A549 (cell line): ENCODE measurements around the gene PRSS2. TPM values are rescaled to one million over a fixed set of nuclear protein-coding genes. Genes with fewer than 3 reads are reported as not detected.

Source experiments
- ATAC-seq, 2 experiments: fragments of 200-7000 bp in 1 of 2; fragments of >200 bp in 1 of 2; cut with Nextera tagmentation in 1 of 2; cut with Tn5 transposase in 1 of 2; 3 replicates each; pipeline versions ENCODE4 v1.8.0 to v1.9.1; 2018 to 2020; ENCODE audit warnings: mild to moderate bottlenecking in 1 of 2, moderate library complexity in 1 of 2
- CTCF ChIA-PET: fragments of 300-600 bp; sonication (Branson Sonifier 250); formaldehyde crosslinking; extraction: SDS; loops from one replicate; lab custom pipeline; 2021; ENCODE audit warnings: antibody characterized with exemption, inconsistent platforms; lab: Yijun Ruan, JAX
- POLR2A ChIA-PET: fragments of 350-600 bp; formaldehyde crosslinking; extraction: SDS; loops from one replicate; lab custom pipeline; 2021; ENCODE audit warnings: antibody characterized with exemption, inconsistent platforms; lab: Yijun Ruan, JAX
- DNase-seq, 2 experiments: peaks; one replicate each; pipeline versions ENCODE4 v3.0.0 to v3.0.0-alpha.2; 2011 to 2016; ENCODE audit warnings: low read depth in 1 of 2, low spot score in 1 of 2
- FAIRE-seq: peaks from 2 replicates; lab custom pipeline; 2011; peaks lifted over from hg19 to GRCh38; lab: Jason Lieb, UNC
- H3K27ac ChIP-seq, 2 experiments: fragments of >200 bp; sonication (Bioruptor Twin); formaldehyde crosslinking; 3 replicates each; pipeline ENCODE4 v1.5.1; 2016 to 2017
- H3K4me1 ChIP-seq: fragments of >200 bp; sonication (Bioruptor Twin); formaldehyde crosslinking; 3 replicates; pipeline ENCODE4 v1.6.1; 2016
- H3K4me2 ChIP-seq: fragments of >200 bp; sonication (Bioruptor Twin); formaldehyde crosslinking; 3 replicates; pipeline ENCODE4 v1.6.1; 2016
- H3K4me3 ChIP-seq: fragments of >200 bp; sonication (Bioruptor Twin); formaldehyde crosslinking; 3 replicates; pipeline ENCODE4 v1.5.1; 2016
- H3K9me3 ChIP-seq: fragments of >200 bp; sonication (Bioruptor Twin); formaldehyde crosslinking; 3 replicates; pipeline ENCODE4 v1.6.1; 2016
- BCL3 ChIP-seq: fragments of >200 bp; sonication (Bioruptor Twin); formaldehyde crosslinking; IDR thresholded peaks from 3 replicates; pipeline ENCODE4 v1.6.1; 2016
- BHLHE40 ChIP-seq: IDR thresholded peaks from 2 replicates; pipeline ENCODE4 v1.6.1; 2012; ENCODE audit warnings: low read depth, low read length, inconsistent platforms
- CBX8 ChIP-seq: fragments of 200-600 bp; sonication (generic); IDR thresholded peaks from 2 replicates; pipeline ENCODE4 v1.6.1; 2016
- CTCF ChIP-seq: fragments of >200 bp; sonication (Bioruptor Twin); formaldehyde crosslinking; IDR thresholded peaks from 3 replicates; pipeline ENCODE4 v1.5.1; 2016
- E2F6 ChIP-seq: IDR thresholded peaks from 2 replicates; pipeline ENCODE4 v1.6.1; 2012; ENCODE audit warnings: low read depth, borderline replicate concordance
- EHF ChIP-seq: fragments of 250-450 bp; sonication (Bioruptor Pico); IDR thresholded peaks from 2 replicates; pipeline ENCODE4 v1.5.0; 2020; ENCODE audit warnings: mild to moderate bottlenecking
- EHMT2 ChIP-seq: fragments of 200-600 bp; sonication (generic); IDR thresholded peaks from 2 replicates; pipeline ENCODE4 v1.6.1; 2016; ENCODE audit warnings: antibody characterized with exemption, low read depth, mild to moderate bottlenecking, moderate library complexity
- FOSL2 ChIP-seq, 2 experiments: fragments of 450-650 bp in 1 of 2; fragments of >200 bp in 1 of 2; sonication (Bioruptor Twin) in 1 of 2; formaldehyde crosslinking; IDR thresholded peaks; 2 replicates each; pipeline versions ENCODE4 v1.5.0 to v1.6.1; 2016 to 2020; ENCODE audit warnings: mild to moderate bottlenecking in 1 of 2, moderate library complexity in 1 of 2
- FOXS1 ChIP-seq: fragments of 250-450 bp; sonication (Bioruptor Pico); IDR thresholded peaks from 2 replicates; pipeline ENCODE4 v1.5.0; 2020; ENCODE audit warnings: mild to moderate bottlenecking, moderate library complexity
- HEYL ChIP-seq: fragments of 250-450 bp; sonication (Bioruptor Pico); IDR thresholded peaks from 2 replicates; pipeline ENCODE4 v1.8.0; 2021; ENCODE audit warnings: mild to moderate bottlenecking, moderate library complexity
- HMGXB4 ChIP-seq: fragments of 250-450 bp; sonication (Bioruptor Pico); IDR thresholded peaks from 2 replicates; pipeline ENCODE4 v1.5.0; 2021; ENCODE audit warnings: mild to moderate bottlenecking, moderate library complexity, borderline replicate concordance
- HOXB5 ChIP-seq: fragments of 250-450 bp; sonication (Bioruptor Pico); IDR thresholded peaks from 2 replicates; pipeline ENCODE4 v1.5.0; 2020; ENCODE audit warnings: mild to moderate bottlenecking, moderate library complexity
- KDM1A ChIP-seq: fragments of 200-600 bp; sonication (generic); IDR thresholded peaks from 2 replicates; pipeline ENCODE4 v1.6.1; 2016; ENCODE audit warnings: low read depth, mild to moderate bottlenecking
- KDM5A ChIP-seq: fragments of 200-600 bp; sonication (generic); IDR thresholded peaks from 2 replicates; pipeline ENCODE4 v1.6.1; 2016; ENCODE audit warnings: antibody characterized with exemption, mild to moderate bottlenecking
- MAFK ChIP-seq: fragments of 450-650 bp; IDR thresholded peaks from 2 replicates; pipeline ENCODE4 v1.6.1; 2014; ENCODE audit not compliant: partially characterized antibody
- RAD21 ChIP-seq, 2 experiments: fragments of >200 bp in 1 of 2; sonication (Bioruptor Twin) in 1 of 2; formaldehyde crosslinking in 1 of 2; IDR thresholded peaks in 1 of 2; conservative IDR thresholded peaks in 1 of 2; 2 replicates in 1 of 2; 3 replicates in 1 of 2; pipeline ENCODE4 v1.6.1; 2012 to 2018; ENCODE audit warnings: inconsistent platforms in 1 of 2
- REST ChIP-seq: fragments of 200-600 bp; sonication (generic); IDR thresholded peaks from 2 replicates; pipeline ENCODE4 v1.6.1; 2016; ENCODE audit warnings: antibody characterized with exemption, mild to moderate bottlenecking, moderate library complexity
- RNF2 ChIP-seq: fragments of 200-600 bp; sonication (generic); IDR thresholded peaks from 2 replicates; pipeline ENCODE4 v1.6.1; 2016; ENCODE audit warnings: low read depth, mild to moderate bottlenecking, antibody characterized with exemption, moderate library complexity, borderline replicate concordance
- SMC3 ChIP-seq: fragments of >200 bp; sonication (Bioruptor Twin); formaldehyde crosslinking; IDR thresholded peaks from 3 replicates; pipeline ENCODE4 v1.6.1; 2018; ENCODE audit warnings: inconsistent platforms
- TFCP2L1 ChIP-seq: fragments of 250-450 bp; sonication (Bioruptor Pico); IDR thresholded peaks from 2 replicates; pipeline ENCODE4 v1.5.0; 2021; ENCODE audit warnings: mild to moderate bottlenecking
- USF2 ChIP-seq: fragments of 450-650 bp; IDR thresholded peaks from 2 replicates; pipeline ENCODE4 v1.6.1; 2014; ENCODE audit warnings: antibody characterized with exemption
- ZC3H11A ChIP-seq: fragments of 450-650 bp; IDR thresholded peaks from 2 replicates; pipeline ENCODE4 v1.6.1; 2014; ENCODE audit warnings: antibody characterized with exemption, mild to moderate bottlenecking
- WGBS: methylation state at CpG from one replicate; pipeline ENCODE4 v1.1.6; 2017; ENCODE audit errors: missing lambda C conversion rate; 5-methylcytosine and 5-hydroxymethylcytosine counted together
- polyA plus RNA-seq, 4 experiments: library from polyadenylated mRNA; depleted of rRNA in 3 of 4; stranded (reverse); fragments of >200 nt; fragmentation: RNase III in 1 of 4; extraction: RNeasy Plus Mini Kit Qiagen cat#74134 plus additional on column Dnase treatment in 1 of 4; gene quantifications; 2 replicates in 3 of 4; 3 replicates in 1 of 4; pipeline ENCODE4 v1.2.3, GENCODE V29; 2011 to 2017

The PRSS2 gene
- polyA plus RNA-seq, 2 of the 4 experiments (the other 2 are of a cell fraction) = not detected

- FAIRE-seq (no peak), DNase-seq (no peak)
- CTCF ChIA-PET = interaction anchor here (4.2 kb wide), 1 partner anchor 21 kb away, joined by 15 read pairs; no protein-coding TSS in a partner anchor
- no peak overlapping the region for H3K4me3 ChIP-seq
- TF ChIP-seq ZC3H11A (no peak), E2F6 (no peak), CTCF (no peak), EHF (CRISPR knock-in tag) (no peak), HOXB5 (CRISPR knock-in tag) (no peak), BHLHE40 (no peak), REST (no peak), TFCP2L1 (CRISPR knock-in tag) (no peak), USF2 (no peak), CBX8 (no peak)
- TF ChIP-seq, all 56 proteins: peak for 0
- Histone ChIP-seq H3K4me2 (no peak overlapping the region), H3K4me1 (no peaks in the 10 kb centered on the region), H3K27ac (no peak overlapping the region), H3K9me3 (no peaks in the 10 kb centered on the region)
- ATAC-seq = no peak
- 0% methylated on average over 1 of the region's 1 CpG for WGBS
- POLR2A ChIA-PET = no interaction called here
Observed at GRCh38 chr7:142762104-142762503, 8.7 kb upstream of the PRSS2 start.

GRCh38 chr7:142767451-142767850 lies 3.3 kb upstream of the PRSS2 start:
- FAIRE-seq = no peak

More at GRCh38 chr7:142767451-142767850, 3.3 kb upstream of the PRSS2 start:
- H3K4me3 ChIP-seq = no peak overlapping the region
- no peak for TF ChIP-seq MAFK
- TF ChIP-seq BCL3 = no peak
- TF ChIP-seq HEYL (CRISPR knock-in tag) = no peak
- TF ChIP-seq SMC3 = no peak
- TF ChIP-seq FOXS1 (CRISPR knock-in tag) = no peak
- TF ChIP-seq HMGXB4 (CRISPR knock-in tag) = no peak
- TF ChIP-seq FOSL2 (IDR thresholded peaks at IDR 0.05) = no peak
- TF ChIP-seq FOSL2 (CRISPR knock-in tag; IDR thresholded peaks at IDR 0.05) = no peak
- TF ChIP-seq RAD21 (conservative IDR thresholded peaks at IDR 0.05 in 1 of 2, IDR thresholded peaks at IDR 0.05 in 1 of 2) = no peak
- TF ChIP-seq EHMT2 = no peak
- TF ChIP-seq KDM1A = no peak
- no peak for TF ChIP-seq KDM5A
- no peak for TF ChIP-seq RNF2
- H3K4me1 ChIP-seq = no peaks in the 10 kb centered on the region
- H3K4me2 ChIP-seq = no peak overlapping the region
- ChIA-PET POLR2A (no interaction called here), CTCF (interaction anchor here (1.1 to 6.6 kb wide), 2 partner anchors 16 to 135 kb away, joined by 3 to 32 read pairs; no protein-coding TSS in a partner anchor)
- 5% methylated on average over 3 of the region's 3 CpGs for WGBS
- no peak for ATAC-seq
- no peaks in the 10 kb centered on the region for H3K9me3 ChIP-seq
- no peak for DNase-seq
- no peak overlapping the region for H3K27ac ChIP-seq
